KMS-11 (cell line): ENCODE results near the gene GPX2.

Experiments used
- H2AFZ ChIP-seq: fragments of 200-600 bp; sonication (generic); 2 replicates; pipeline ENCODE4 v1.6.1; 2016; ENCODE audit warnings: antibody characterized with exemption, mixed run types, low read depth
- H3K27ac ChIP-seq: fragments of 200-600 bp; sonication (generic); 2 replicates; pipeline ENCODE4 v1.6.1; 2016; ENCODE audit warnings: mild to moderate bottlenecking, mixed run types
- H3K27me3 ChIP-seq: fragments of 200-600 bp; sonication (generic); 2 replicates; pipeline ENCODE4 v1.6.1; 2017; ENCODE audit warnings: mild to moderate bottlenecking, low read depth, mixed run types, moderate library complexity; ENCODE audit not compliant: insufficient read depth
- H3K36me3 ChIP-seq: fragments of 200-600 bp; sonication (generic); 2 replicates; pipeline ENCODE4 v1.6.1; 2017; ENCODE audit warnings: mild to moderate bottlenecking, mixed run types; ENCODE audit not compliant: insufficient read depth
- H3K4me1 ChIP-seq: fragments of 200-600 bp; sonication (generic); 2 replicates; pipeline ENCODE4 v1.6.1; 2016; ENCODE audit warnings: mild to moderate bottlenecking, low read depth, mixed run types; ENCODE audit not compliant: poor library complexity, severe bottlenecking
- H3K4me2 ChIP-seq: fragments of 200-600 bp; sonication (generic); 2 replicates; pipeline ENCODE4 v1.7.0; 2016; ENCODE audit warnings: mild to moderate bottlenecking, mixed run types
- H3K4me3 ChIP-seq: fragments of 200-600 bp; sonication (generic); IDR thresholded peaks from 2 replicates; pipeline ENCODE4 v1.6.1; 2017; ENCODE audit warnings: low read depth, low read length, mixed read lengths; ENCODE audit not compliant: insufficient read depth
- H3K79me2 ChIP-seq: fragments of 200-600 bp; sonication (generic); 2 replicates; pipeline ENCODE4 v1.6.1; 2016; ENCODE audit warnings: low read depth, mixed run types; ENCODE audit not compliant: insufficient read depth
- H3K9ac ChIP-seq: fragments of 200-600 bp; sonication (generic); 2 replicates; pipeline ENCODE4 v1.6.1; 2016; ENCODE audit warnings: mild to moderate bottlenecking, mixed run types
- H4K20me1 ChIP-seq: fragments of 200-600 bp; sonication (generic); 2 replicates; pipeline ENCODE4 v1.6.1; 2016; ENCODE audit warnings: mild to moderate bottlenecking, mixed run types; ENCODE audit not compliant: insufficient read depth
- TF ChIP-seq, protein P1 (sequence below): fragments of 200-600 bp; sonication (generic); conservative IDR thresholded peaks from 2 replicates; pipeline ENCODE4 v1.6.1; 2017; ENCODE audit warnings: low read depth, mild to moderate bottlenecking, antibody characterized with exemption, low read length, moderate library complexity, mixed read lengths

The GPX2 gene

GRCh38 chr14:64923015-64923414 lies 19.5 kb downstream of the GPX2 start:
- H3K4me2 ChIP-seq, result no peak overlapping the region
- H3K4me1 ChIP-seq, result peaks cover 22% of the 10 kb centered on the region
- H3K36me3 ChIP-seq, result no peaks in the 10 kb centered on the region
- no peak overlapping the region for H3K9ac ChIP-seq
- no peaks in the 10 kb centered on the region; the same call in 1 of the 2 replicates for H3K79me2 ChIP-seq
- TF ChIP-seq, protein P1, sequence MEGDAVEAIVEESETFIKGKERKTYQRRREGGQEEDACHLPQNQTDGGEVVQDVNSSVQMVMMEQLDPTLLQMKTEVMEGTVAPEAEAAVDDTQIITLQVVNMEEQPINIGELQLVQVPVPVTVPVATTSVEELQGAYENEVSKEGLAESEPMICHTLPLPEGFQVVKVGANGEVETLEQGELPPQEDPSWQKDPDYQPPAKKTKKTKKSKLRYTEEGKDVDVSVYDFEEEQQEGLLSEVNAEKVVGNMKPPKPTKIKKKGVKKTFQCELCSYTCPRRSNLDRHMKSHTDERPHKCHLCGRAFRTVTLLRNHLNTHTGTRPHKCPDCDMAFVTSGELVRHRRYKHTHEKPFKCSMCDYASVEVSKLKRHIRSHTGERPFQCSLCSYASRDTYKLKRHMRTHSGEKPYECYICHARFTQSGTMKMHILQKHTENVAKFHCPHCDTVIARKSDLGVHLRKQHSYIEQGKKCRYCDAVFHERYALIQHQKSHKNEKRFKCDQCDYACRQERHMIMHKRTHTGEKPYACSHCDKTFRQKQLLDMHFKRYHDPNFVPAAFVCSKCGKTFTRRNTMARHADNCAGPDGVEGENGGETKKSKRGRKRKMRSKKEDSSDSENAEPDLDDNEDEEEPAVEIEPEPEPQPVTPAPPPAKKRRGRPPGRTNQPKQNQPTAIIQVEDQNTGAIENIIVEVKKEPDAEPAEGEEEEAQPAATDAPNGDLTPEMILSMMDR, result no peak
- H4K20me1 ChIP-seq, result no peaks in the 10 kb centered on the region
- H2AFZ ChIP-seq, result no peak overlapping the region
- H3K27ac ChIP-seq, result no peak overlapping the region
- no peaks in the 10 kb centered on the region for H3K27me3 ChIP-seq
- H3K4me3 ChIP-seq, result no peak overlapping the region

DNA sequence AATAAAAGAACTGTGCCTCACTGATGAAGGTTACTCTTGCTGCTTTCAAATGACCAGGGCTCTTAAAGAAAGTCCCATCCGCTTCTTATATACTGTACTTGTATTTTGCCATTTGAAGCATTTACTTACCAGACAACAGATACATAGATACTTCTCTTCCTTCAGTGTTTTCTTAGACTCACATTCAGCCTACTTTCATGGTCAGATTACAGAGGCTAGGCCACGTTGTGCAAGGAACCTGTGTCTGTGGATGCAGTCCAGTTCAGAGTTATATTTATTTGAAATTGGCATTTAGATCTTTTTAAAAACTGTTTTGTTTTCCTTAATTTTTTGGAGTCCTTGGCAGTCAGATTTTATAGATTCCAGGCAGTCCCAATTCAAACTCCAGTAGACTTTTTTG lies 22.1 kb downstream of the GPX2 start:
- no peak overlapping the region for H2AFZ ChIP-seq
- TF ChIP-seq, protein P1, result no peak
- no peak overlapping the region for H3K4me3 ChIP-seq
- H4K20me1 ChIP-seq, result no peaks in the 10 kb centered on the region
- peaks cover 5% of the 10 kb centered on the region for H3K4me1 ChIP-seq
- H3K79me2 ChIP-seq, result peaks cover 23% of the 10 kb centered on the region
- H3K36me3 ChIP-seq, result no peaks in the 10 kb centered on the region
- no peaks in the 10 kb centered on the region for H3K27me3 ChIP-seq
- no peak overlapping the region for H3K4me2 ChIP-seq
- no peak overlapping the region for H3K27ac ChIP-seq
- H3K9ac ChIP-seq, result no peak overlapping the region

GRCh38 chr14:64919618-64920017 lies 22.9 kb downstream of the GPX2 start:
- H3K4me3 ChIP-seq, result no peak overlapping the region
- H4K20me1 ChIP-seq, result no peaks in the 10 kb centered on the region
- no peak overlapping the region for H3K9ac ChIP-seq
- no peak overlapping the region for H2AFZ ChIP-seq
- TF ChIP-seq, protein P1, result no peak
- no peak overlapping the region for H3K4me2 ChIP-seq
- H3K36me3 ChIP-seq, result no peaks in the 10 kb centered on the region
- H3K27me3 ChIP-seq, result no peaks in the 10 kb centered on the region
- H3K27ac ChIP-seq, result no peak overlapping the region
- peaks cover 11% of the 10 kb centered on the region for H3K4me1 ChIP-seq
- H3K79me2 ChIP-seq, result peaks cover 31% of the 10 kb centered on the region

DNA sequence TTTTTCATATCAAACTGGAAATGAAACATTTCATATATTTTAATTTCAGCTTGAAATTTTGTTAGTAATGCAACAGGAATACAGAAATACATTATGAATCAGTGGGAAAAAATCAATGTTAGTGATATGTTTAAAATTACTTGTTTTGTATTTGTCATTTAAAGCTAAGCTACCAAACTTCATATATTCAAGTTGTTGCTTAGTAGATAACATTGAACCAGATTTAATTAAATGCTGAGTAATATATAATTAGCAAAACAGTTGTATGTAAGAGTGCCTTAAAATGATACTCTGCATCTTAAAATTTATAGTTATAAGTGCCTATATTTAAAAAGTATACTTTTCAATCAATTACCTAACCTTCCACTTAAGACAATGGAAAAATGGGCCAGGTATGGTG lies 23.3 kb downstream of the GPX2 start:
- TF ChIP-seq, protein P1, result no peak
- Histone ChIP-seq H4K20me1 (no peaks in the 10 kb centered on the region), H3K9ac (no peak overlapping the region), H3K79me2 (peaks cover 35% of the 10 kb centered on the region), H3K27ac (no peak overlapping the region), H3K4me3 (no peak overlapping the region), H3K27me3 (no peaks in the 10 kb centered on the region), H3K4me2 (no peak overlapping the region), H3K4me1 (peaks cover 11% of the 10 kb centered on the region), H3K36me3 (no peaks in the 10 kb centered on the region), H2AFZ (no peak overlapping the region)
